ENCODE results near the gene MYLK2. TPM values are rescaled to one million over a fixed set of nuclear protein-coding genes. Genes with fewer than 3 reads are reported as not detected.
"Not testable (repeated sequence)": the region's sequence is repeated elsewhere in the genome, so short reads cannot be mapped to it uniquely, and the experiment has no call there.

The MYLK2 gene
- total RNA-seq, 2 donors from 2014 or later: 0.31 to 0.34 TPM

GRCh38 chr20:31811198-31811597 lies 8.0 kb upstream of the MYLK2 start:
- ATAC-seq (no peak), DNase-seq (ENCODE audit: low spot score in 2 of 2) (no peak)
- Mint-ChIP-seq H3K27ac (no peak overlapping the region), H3K36me3 (peaks cover 0 to 5% of the 10 kb centered on the region in 2 donors), H3K9me3 (no peaks in the 10 kb centered on the region)

- ATAC-seq (no peak), DNase-seq (ENCODE audit: low spot score in 2 of 2) (no peak)
- Mint-ChIP-seq H3K36me3 (no peaks in the 10 kb centered on the region), H3K27ac (no peak overlapping the region), H3K9me3 (no peaks in the 10 kb centered on the region)
Observed at GRCh38 chr20:31811796-31812728, 7.1 kb upstream of the MYLK2 start.

- no peaks in the 10 kb centered on the region for H3K36me3 Mint-ChIP-seq
Observed at GRCh38 chr20:31813611-31814010, 5.5 kb upstream of the MYLK2 start.

GRCh38 chr20:31814142-31814541 lies 5.0 kb upstream of the MYLK2 start:
- ATAC-seq; DNase-seq (ENCODE audit: low spot score in 2 of 2); H3K36me3 Mint-ChIP-seq; H3K9me3 Mint-ChIP-seq; H3K27ac Mint-ChIP-seq: not testable (repeated sequence)

More at GRCh38 chr20:31813611-31814010, 5.5 kb upstream of the MYLK2 start:
- no peak overlapping the region for H3K27ac Mint-ChIP-seq
- no peak for ATAC-seq
- no peaks in the 10 kb centered on the region for H3K9me3 Mint-ChIP-seq
- no peak for DNase-seq (ENCODE audit: low spot score in 2 of 2)

- DNase-seq (ENCODE audit: low spot score in 2 of 2): no peak
- peak overlapping the region in 1 of 2 donors; percentile 74 for H3K27ac Mint-ChIP-seq
- ATAC-seq: peak in 1 of 2 donors; percentile 10
- H3K36me3 Mint-ChIP-seq: no peaks in the 10 kb centered on the region
- H3K9me3 Mint-ChIP-seq: no peaks in the 10 kb centered on the region
Observed at GRCh38 chr20:31815408-31816188, 3.6 kb upstream of the MYLK2 start.

GRCh38 chr20:31816221-31816620 lies 2.9 kb upstream of the MYLK2 start:
- Mint-ChIP-seq H3K27ac (no peak overlapping the region), H3K36me3 (no peaks in the 10 kb centered on the region), H3K9me3 (no peaks in the 10 kb centered on the region)
- DNase-seq (ENCODE audit: low spot score in 2 of 2) (no peak), ATAC-seq (no peak)

- ATAC-seq: no peak
- H3K36me3 Mint-ChIP-seq: no peaks in the 10 kb centered on the region
- DNase-seq (ENCODE audit: low spot score in 2 of 2): no peak
- H3K27ac Mint-ChIP-seq: no peak overlapping the region
- no peaks in the 10 kb centered on the region for H3K9me3 Mint-ChIP-seq
Observed at GRCh38 chr20:31817461-31817860, 1.7 kb upstream of the MYLK2 start.

- ATAC-seq: no peak
- Mint-ChIP-seq H3K36me3 (no peaks in the 10 kb centered on the region), H3K27ac (no peak overlapping the region), H3K9me3 (no peaks in the 10 kb centered on the region)
- no peak for DNase-seq (ENCODE audit: low spot score in 2 of 2)
Observed at GRCh38 chr20:31818376-31818908, 714 bp upstream of the MYLK2 start.

GRCh38 chr20:31820228-31820627 lies 1.1 kb downstream of the MYLK2 start:
- DNase-seq (ENCODE audit: low spot score in 2 of 2) (no peak), ATAC-seq (no peak)
- H3K9me3 Mint-ChIP-seq: no peaks in the 10 kb centered on the region
- no peaks in the 10 kb centered on the region for H3K36me3 Mint-ChIP-seq
- H3K27ac Mint-ChIP-seq: no peak overlapping the region

GRCh38 chr20:31821427-31821826 lies 2.3 kb downstream of the MYLK2 start:
- no peaks in the 10 kb centered on the region for H3K9me3 Mint-ChIP-seq
- H3K36me3 Mint-ChIP-seq: no peaks in the 10 kb centered on the region
- DNase-seq (ENCODE audit: low spot score in 2 of 2): no peak
- ATAC-seq: no peak
- no peak overlapping the region for H3K27ac Mint-ChIP-seq

- Mint-ChIP-seq H3K9me3 (no peaks in the 10 kb centered on the region), H3K27ac (no peak overlapping the region), H3K36me3 (no peaks in the 10 kb centered on the region)
- peak in 1 of 2 donors; percentile 83 for DNase-seq (ENCODE audit: low spot score in 2 of 2)
- ATAC-seq: peak; percentile 79 to 90
Observed at GRCh38 chr20:31822421-31823330, 3.5 kb downstream of the MYLK2 start.

GRCh38 chr20:31823360-31824124 lies 4.4 kb downstream of the MYLK2 start:
- Mint-ChIP-seq H3K9me3 (no peaks in the 10 kb centered on the region), H3K27ac (peak overlapping the region in 1 of 2 donors; percentile 40), H3K36me3 (no peaks in the 10 kb centered on the region)
- ATAC-seq (no peak), DNase-seq (ENCODE audit: low spot score in 2 of 2) (no peak)

- ATAC-seq (no peak), DNase-seq (ENCODE audit: low spot score in 2 of 2) (no peak)
- no peaks in the 10 kb centered on the region for H3K9me3 Mint-ChIP-seq
- no peaks in the 10 kb centered on the region for H3K36me3 Mint-ChIP-seq
- peak overlapping the region in 1 of 2 donors; percentile 40 for H3K27ac Mint-ChIP-seq
Observed at GRCh38 chr20:31824125-31824485, 4.9 kb downstream of the MYLK2 start.

GRCh38 chr20:31824554-31825313 lies 5.6 kb downstream of the MYLK2 start:
- Mint-ChIP-seq H3K36me3 (no peaks in the 10 kb centered on the region), H3K9me3 (no peaks in the 10 kb centered on the region)
- no peak for ATAC-seq

GRCh38 chr20:31826074-31826473 lies 6.9 kb downstream of the MYLK2 start:
- H3K36me3 Mint-ChIP-seq: no peaks in the 10 kb centered on the region
- no peak for DNase-seq (ENCODE audit: low spot score in 2 of 2)
- H3K27ac Mint-ChIP-seq: no peak overlapping the region
- ATAC-seq: no peak
- no peaks in the 10 kb centered on the region for H3K9me3 Mint-ChIP-seq

More at GRCh38 chr20:31824554-31825313, 5.6 kb downstream of the MYLK2 start:
- no peak for DNase-seq (ENCODE audit: low spot score in 2 of 2)
- H3K27ac Mint-ChIP-seq: no peak overlapping the region
